ENCODE data around the gene NLN. TPM values are rescaled to one million over a fixed set of nuclear protein-coding genes. Genes with fewer than 3 reads are reported as not detected.
"Not testable (repeated sequence)": the region's sequence is repeated elsewhere in the genome, so short reads cannot be mapped to it uniquely, and the experiment has no call there.

NLN gene
- total RNA-seq, 2 donors from 2014 or later, result 15.5 to 25.1 TPM

DNA sequence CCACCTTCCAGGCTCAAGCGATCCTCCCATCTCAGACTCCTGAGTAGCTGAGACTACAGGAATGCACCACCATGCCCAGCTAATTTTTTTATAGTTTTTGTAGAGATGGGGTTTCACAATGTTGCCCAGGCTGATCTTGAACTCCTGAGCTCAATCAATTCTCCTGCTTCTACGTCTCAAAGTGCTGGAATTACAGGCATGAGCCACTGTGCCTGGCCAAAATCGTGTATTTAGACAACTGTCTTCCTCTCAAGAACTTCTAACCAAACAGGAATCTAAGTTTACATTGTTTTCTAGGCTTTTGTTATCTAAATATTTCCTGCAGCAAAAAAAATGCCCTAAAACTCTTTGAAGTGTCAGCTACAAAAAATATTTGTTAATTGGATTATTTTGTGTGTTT, 78.8 kb downstream of the NLN start:
- ATAC-seq (no peak), DNase-seq (no peak)
- intact Hi-C loops (cut with DNase I, micrococcal nuclease), result no loop called here

DNA sequence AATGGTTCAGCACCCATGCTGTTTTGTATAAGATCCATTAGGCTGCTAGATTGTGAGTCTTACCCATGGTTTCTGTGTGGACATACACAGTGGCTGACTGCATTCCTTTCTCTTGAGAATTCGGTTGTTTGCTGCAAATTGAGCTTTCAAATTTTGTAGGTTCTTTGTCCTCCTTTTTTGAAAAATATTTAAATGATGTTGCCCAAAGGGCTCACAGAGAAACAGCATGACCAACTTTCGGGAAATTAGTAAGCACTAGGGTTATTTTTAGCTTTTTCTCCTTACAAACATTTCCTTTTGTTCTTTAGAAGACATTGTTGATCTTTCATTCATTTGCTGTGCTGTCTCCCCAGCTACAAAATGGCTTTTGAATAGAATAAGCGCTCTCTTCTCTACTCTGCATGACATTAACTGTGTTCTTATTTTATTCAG, 79.4 kb downstream of the NLN start:
- no peak for ATAC-seq

DNA sequence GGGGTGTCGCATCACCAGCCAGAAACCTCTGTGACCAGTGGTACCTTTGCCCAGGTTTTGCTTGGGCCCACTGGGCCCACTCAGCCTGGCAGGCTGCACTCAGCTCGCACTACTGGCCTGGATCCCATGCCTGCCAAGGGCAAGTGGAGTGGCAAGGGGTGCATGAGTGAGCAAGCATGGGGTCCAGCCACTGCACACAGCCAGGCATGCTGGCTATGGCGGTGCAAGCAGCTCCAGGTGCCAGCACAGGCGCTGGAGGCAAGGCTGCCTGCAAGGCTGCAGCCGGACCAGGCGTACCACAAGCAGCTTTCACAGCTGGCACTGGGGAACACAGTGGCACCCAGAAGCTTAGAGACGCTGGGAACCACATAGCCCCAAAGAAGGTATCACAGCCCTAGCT, 80.1 kb downstream of the NLN start:
- ATAC-seq, result no peak
- intact Hi-C loops (cut with DNase I, micrococcal nuclease), result no loop called here
- no peak for DNase-seq

More for the DNA sequence above, 79.4 kb downstream of the NLN start:
- intact Hi-C loops (cut with DNase I, micrococcal nuclease), result no loop called here
- no peak for DNase-seq

DNA sequence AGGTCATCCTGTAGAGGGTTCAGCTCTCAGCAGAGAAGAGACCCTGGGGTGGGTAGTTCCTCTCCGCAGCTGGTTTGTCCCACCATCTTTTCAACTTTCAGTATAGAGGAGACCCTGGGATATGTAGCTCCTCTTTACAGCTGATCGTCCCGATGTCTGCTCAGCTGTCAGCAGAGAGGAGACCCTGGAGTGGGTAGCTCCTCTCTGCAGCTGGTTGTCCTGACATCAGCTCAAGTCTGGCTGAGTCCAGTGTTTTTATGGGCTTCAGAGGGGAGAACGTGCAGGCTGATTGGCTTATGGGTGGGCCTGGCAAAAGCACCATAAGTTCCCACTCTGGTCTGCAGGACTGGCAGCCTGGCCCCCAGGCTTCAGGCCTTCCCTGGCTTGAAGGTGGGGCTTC, 80.8 kb downstream of the NLN start:
- intact Hi-C loops (cut with DNase I, micrococcal nuclease), result no loop called here
- ATAC-seq (no peak), DNase-seq (no peak)

DNA sequence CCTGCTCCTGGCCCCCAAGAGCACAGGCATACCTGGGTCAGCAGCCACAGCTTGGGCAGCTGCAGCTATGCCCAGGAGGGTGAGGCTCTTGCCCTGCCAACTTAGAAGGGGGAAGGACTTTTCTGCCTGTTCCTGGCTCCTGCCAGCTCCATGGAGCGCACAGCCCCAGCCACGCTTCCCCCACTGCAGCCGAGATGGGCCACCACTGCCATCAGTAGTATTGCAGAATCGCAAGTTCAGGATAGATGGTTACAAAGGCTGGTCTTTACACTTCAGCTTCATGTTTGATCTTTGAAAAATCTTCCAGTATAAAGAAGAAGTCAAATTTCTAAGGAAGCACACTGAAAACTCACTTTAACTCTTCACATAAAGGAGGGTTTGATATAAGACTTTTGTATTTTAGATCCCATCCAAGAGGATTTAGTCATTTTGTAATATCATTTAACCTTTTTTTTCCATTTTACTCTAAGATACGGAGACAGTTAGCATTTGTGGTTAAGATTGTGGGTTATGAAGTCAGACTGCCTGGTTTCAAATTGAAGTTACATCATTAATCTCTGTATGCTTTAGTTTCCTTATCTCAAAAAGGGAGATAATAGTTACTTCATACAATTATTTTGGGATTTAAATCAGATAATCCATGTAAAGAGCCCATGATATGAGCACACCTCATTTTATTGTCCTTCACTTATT, 81.8 kb downstream of the NLN start:
- intact Hi-C loops (cut with DNase I, micrococcal nuclease), result no loop called here
- no peak for ATAC-seq
- no peak for DNase-seq

DNA sequence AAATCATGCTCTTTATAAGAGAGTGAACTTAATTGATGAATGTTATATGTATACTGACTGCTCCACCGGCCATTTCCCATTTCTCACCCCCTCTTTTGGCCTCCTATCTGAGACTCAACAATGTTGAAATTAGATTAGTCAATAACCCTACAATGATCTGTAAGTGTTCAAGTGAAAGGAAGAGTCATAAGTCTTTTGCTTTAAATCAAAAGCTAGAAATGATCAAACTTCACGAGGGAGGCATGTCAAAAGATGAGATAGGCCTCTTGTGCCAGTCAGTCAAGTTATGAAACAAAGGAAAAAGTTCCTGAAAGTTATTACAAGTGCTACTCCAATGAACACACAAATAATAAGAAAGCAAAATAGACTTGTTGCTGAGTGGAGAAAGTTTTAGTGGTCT, 83.1 kb downstream of the NLN start:
- ATAC-seq, result no peak
- intact Hi-C loops (cut with DNase I, micrococcal nuclease), result no loop called here
- no peak for DNase-seq

DNA sequence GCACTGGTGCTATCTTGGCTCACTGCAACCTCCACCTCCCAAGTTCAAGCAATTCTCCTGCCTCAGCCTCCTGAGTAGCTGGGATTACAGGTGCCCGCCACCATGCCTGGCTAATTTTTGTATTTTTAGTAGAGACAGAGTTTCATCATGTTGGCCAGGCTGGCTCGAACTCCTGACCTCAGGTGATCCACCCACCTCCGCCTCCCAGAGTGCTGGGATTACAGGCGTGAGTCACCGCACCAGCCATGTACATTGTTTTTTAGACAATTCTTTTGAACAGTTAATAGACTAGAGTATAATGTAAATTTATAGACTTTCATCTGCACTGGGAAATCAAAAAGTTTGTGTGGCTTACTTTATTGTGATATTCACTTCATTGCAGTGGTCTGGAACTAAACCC, 85.5 kb downstream of the NLN start:
- ATAC-seq; intact Hi-C loops (cut with DNase I, micrococcal nuclease); DNase-seq: not testable (repeated sequence)

DNA sequence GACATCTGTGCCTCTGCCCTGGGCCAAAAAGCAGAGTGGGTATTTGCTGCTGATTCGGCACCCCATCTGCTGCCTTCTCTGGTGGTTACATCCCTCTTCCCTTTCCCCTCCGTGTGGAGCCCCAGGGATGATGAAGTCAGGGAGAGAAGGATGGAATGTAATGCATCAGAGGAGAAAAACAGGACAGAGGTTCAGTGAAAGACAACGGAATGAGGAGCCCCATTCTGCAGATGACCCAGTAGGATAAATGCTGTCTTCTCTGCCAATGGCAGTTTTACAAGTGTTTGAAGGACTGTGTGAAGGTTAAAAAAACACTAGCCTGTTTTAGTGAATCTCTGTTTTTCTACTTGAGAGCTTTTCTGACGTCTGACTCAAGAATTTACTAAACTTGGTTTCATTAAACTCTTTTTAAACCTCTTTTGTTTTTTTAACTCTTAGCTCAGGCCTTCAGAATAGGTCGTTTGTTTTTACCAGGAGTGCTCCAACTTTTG, 86.3 kb downstream of the NLN start:
- DNase-seq, result no peak
- intact Hi-C loops (cut with DNase I, micrococcal nuclease), result no loop called here
- ATAC-seq, result no peak

DNA sequence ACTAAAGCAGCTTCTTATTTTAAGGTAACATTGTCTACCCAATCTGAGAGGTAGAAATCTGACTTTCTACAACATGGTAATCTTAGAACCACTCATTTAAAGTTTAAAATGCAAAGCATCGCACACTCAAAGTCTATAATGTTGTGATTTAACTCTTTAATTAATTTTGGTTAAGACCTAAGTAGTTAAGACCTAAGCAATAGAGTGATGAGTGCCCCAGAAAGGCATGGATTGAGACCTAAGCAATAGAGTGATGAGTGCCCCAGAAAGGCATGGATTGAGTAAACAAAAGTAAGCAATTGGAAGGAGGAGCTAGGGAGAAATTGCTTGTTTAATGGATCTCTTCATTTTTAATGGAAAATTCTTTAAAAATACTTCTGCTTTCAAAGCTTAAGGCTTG, 86.8 kb downstream of the NLN start:
- ATAC-seq, result no peak
- intact Hi-C loops (cut with DNase I, micrococcal nuclease), result no loop called here
- DNase-seq, result no peak

DNA sequence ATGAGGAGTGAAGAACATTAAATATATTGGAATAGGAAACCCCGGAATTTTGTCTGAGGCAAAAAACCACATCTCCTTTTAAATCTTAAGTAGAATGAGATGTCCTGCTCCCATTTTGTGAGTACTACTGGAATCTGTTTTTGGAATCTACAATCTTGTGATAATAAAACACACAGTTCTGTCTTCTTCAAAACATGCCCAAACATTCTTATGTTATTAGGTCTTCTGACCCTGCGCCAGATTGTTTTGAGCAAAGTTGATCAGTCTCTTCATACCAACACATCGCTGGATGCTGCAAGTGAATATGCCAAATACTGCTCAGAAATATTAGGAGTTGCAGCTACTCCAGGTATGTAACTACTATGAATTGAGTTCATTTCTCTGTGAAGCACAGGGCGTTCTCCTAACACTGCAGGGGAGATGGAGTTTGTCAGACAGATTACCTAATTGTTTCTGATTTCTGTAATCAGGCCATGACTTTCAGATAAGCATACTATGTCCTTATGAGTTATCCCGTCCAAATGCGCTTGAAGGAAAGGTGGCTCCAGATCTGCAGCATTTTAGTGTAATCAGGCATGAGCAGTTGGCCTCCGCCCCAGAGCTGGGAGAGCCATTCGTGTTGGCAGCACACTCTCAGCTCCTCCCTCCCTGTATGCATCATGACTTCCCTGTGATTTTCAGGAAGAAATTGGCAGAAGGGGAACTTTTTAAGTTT, 88.0 kb downstream of the NLN start:
- ATAC-seq (peak; percentile 72), DNase-seq (peak; percentile 79 to 87)
- intact Hi-C loops (cut with DNase I, micrococcal nuclease), result no loop called here

DNA sequence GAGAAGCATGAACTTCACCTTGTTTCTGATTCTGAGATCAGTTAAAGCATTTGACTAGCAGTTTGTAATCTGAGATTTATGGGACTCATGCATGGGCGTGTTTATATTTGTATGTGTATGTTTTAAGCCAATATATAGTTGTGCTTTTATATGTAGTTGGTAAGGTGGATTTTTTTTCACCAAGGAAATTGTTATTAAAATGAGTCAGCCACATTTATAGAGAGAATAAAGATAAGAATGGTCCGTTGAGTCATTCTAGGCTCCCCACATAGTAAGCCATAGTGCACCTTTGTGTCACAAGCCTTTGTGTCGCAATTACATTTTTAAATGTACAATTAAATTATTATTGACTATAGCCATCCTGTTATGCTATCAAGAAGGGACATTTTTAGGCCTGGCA, 89.0 kb downstream of the NLN start:
- peak; percentile 69 for ATAC-seq

DNA sequence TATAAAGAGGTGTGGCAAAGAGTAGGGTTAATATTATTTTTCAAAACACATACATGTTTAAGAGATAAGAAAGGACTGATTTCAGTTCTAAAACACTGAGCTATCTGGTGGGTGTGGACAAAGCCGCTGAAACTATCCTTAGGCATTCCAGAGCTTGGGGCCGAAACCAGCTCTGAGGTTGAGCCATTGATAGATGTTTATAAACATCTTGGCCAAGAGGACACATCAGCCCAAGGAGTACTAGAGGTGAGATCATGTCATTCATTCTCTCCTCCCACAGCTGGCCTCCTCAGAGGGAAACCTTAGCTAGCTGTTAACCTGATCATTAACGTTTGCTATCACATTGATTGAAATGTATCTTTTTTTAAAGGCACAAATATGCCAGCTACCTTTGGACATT, 89.9 kb downstream of the NLN start:
- peak in 1 of 2 donors; percentile 46 for DNase-seq
- intact Hi-C loops (cut with DNase I, micrococcal nuclease), result no loop called here
- ATAC-seq, result peak; percentile 38

More for the DNA sequence above, 89.0 kb downstream of the NLN start:
- intact Hi-C loops (cut with DNase I, micrococcal nuclease), result no loop called here
- DNase-seq, result no peak

DNA sequence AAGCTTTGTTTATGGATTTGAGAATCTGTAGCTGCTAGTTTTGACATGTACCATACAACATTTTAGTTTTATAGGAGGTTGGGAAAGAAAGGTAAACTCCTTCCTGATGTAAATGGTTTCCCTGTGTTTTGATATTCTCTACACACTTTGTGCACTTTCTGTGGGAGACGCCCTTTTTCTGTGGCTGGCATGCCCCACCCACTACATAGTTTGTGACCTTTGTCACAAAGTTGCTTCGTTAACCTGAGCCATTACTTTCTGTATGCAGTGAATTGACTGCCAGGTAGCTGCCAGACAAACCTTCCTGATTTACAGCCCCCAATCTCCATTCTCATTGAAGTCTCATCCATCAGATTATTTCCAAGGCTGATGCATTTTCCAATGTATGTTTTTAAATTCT, 90.6 kb downstream of the NLN start:
- intact Hi-C loops (cut with DNase I, micrococcal nuclease), result no loop called here
- peak; percentile 72 for ATAC-seq

DNA sequence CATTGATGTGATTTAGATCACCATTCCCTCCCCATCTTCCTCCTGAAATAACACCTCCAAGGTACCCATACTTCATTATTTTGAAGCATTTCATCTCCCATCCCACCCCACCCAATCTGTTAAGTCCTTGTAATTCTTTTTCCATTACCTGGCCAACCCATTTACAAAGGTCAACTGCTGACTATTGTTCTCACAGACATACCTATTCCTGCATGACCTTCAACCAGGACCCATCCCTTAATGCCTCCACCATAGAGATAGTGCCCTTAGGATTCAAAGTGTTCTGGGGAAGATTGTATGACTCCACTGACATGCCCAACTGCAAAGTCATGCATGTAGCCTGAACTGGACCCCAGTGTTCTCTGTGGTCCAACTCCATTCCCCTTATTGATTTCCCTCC, 91.2 kb downstream of the NLN start:
- ATAC-seq (peak; percentile 25), DNase-seq (no peak)

More for the DNA sequence above, 90.6 kb downstream of the NLN start:
- DNase-seq, result peak; percentile 53 to 82

DNA sequence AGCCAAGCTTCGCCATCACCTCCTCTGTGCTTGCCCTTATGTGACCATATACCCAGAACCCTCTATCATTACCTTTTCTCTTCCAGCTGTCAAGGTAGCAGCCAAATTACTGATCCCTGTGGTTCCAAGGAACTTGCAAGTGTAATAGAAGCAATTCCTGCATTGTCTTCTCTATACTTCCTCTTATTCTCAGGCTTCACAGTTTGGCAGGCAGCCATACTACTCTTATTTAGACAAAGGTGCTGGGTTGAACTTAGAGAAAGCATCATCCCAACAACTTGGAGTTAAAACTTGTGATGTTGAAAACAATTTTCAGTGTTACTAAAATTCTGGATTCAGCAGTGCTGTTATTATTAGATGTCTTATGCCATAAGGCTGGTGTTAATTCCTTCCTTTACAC, 93.2 kb downstream of the NLN start:
- ATAC-seq (peak; percentile 2), DNase-seq (peak; percentile 39 to 47)
- intact Hi-C loops (cut with DNase I, micrococcal nuclease), result no loop called here

More for the DNA sequence above, 91.2 kb downstream of the NLN start:
- intact Hi-C loops (cut with DNase I, micrococcal nuclease), result no loop called here

DNA sequence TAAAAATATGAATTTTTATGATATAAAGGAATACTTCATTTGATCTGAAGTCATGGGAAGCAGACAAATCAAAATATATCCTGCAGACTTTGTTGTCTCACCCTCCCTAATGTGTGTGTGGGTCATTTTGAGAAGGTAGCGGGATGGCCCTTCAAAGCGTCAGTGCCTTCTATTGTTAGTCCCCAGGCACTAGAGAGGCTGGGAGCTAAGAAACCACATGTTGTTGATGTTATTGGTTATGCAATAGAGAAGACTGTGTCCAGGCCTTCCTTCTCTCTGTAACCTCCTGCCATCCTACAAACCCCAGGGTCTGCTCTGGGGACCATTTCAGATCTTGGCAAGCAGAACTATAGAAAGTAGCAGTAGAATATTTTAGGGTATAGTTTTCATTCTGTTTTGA, 94.7 kb downstream of the NLN start:
- intact Hi-C loops (cut with DNase I, micrococcal nuclease), result no loop called here
- ATAC-seq, result no peak
- no peak for DNase-seq

DNA sequence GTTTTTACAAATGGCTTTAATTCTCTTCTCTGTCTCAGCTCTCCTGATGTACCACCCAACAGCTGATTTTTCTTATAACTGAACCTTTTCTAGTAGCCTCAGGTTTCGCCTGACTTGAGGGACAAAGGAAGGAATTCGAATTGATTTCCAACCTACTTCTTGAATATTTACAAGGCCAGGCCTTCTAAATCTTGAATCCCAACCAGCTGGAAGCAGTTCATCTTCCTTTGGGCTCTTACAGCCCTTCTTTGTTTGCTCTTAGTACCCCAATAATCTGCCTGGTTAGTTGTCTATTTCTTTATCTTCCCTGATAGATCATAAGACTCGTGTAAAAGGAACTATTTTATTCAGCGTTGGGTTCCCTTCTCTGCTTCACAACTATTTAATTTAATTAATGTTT, 95.9 kb downstream of the NLN start:
- DNase-seq (no peak), ATAC-seq (no peak)
- intact Hi-C loops (cut with DNase I, micrococcal nuclease), result no loop called here

DNA sequence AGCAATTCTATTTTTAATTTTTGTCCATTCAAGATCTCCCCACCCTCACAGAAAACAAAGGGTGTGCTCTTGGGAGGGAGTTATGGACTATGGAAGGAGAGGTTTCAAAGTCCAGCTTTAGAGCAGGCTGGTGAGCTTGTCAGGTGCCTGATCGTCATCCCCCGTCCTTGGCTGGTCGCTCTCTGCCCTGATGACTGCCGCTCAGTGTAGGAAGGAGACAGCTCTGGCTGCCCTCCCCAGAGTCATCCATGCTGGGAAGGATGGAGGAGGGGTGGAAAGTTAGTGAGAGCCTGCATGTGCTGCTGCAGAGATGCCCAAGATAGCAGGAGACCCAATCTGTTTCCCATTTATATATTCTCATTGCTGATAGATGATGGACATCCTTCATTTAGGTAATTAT, 96.6 kb downstream of the NLN start:
- DNase-seq (peak; percentile 64 to 82), ATAC-seq (peak; percentile 91)
- intact Hi-C loops (cut with DNase I, micrococcal nuclease), result no loop called here

DNA sequence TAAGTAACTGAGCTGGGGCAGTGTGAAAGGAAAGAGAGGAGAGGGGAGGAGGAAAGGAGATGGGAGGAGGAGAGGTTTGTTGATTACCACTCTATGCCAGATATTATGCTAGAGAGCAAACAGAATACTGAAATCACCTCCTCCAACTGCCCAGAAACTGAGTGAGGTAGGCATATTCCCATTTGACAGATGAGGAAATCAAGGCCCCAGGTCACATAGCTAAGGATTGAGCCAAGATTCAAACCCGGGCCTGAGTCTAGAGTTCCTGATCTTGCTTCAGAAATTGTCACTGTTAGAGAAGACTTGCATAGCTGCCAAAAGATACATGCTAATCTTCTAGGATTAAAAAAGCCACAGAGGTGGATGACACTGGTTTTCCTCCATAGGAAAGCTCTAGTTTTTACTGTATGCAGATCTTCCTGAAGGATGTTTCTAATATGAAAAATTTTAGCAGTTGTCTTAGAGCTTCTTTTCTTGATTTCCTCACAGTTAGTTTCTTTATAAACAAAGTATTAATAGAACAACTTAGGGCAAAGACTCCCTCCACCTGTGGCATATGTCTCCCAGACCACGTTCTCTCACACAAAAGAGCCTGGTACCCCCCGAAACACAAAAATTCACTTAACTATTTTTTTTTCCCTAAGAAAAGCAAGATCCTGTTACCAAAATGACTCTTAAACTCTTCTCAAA, 97.4 kb downstream of the NLN start:
- ATAC-seq, result peak; percentile 17
- intact Hi-C loops (cut with DNase I, micrococcal nuclease), result no loop called here
- DNase-seq, result no peak

DNA sequence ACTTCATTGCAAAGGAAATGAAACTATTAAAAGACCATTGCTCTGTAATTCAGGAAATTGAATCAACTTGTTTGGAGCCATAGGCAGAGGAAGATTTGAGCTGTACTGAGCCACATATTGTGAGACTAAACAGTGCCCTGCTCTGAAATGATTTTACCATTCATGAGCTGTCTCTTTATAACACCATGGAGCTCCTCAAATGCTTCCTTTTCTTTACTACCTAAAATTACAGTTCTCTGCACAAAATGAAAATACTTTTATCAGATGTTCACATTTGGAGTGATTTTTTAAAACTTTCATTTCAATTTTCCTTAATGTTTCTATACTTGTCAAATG, 97.9 kb downstream of the NLN start:
- no peak for DNase-seq
- no peak for ATAC-seq
- intact Hi-C loops (cut with DNase I, micrococcal nuclease), result no loop called here
